Progenitor cell of endocrine pancreas (in vitro differentiated cells): ENCODE data around the gene C16orf96. TPM values are rescaled to one million over a fixed set of nuclear protein-coding genes. Genes with fewer than 3 reads are reported as not detected.

Experiments used
- DNase-seq: peaks from one replicate; pipeline ENCODE4 v3.0.0; 2021; ENCODE audit warnings: low spot score; ENCODE audit not compliant: unreplicated experiment
- H3K27ac Mint-ChIP-seq: 2 replicates; pipeline ENCODE4 v1.8.0; 2021; ENCODE audit warnings: mild to moderate bottlenecking, moderate library complexity, mixed read lengths
- H3K27me3 Mint-ChIP-seq: 2 replicates; pipeline ENCODE4 v1.8.0; 2021; ENCODE audit warnings: mixed read lengths
- H3K36me3 Mint-ChIP-seq: 2 replicates; pipeline ENCODE4 v1.8.0; 2022; ENCODE audit warnings: mixed read lengths; ENCODE audit not compliant: insufficient read depth
- H3K4me1 Mint-ChIP-seq: 2 replicates; pipeline ENCODE4 v1.8.0; 2021; ENCODE audit warnings: low read depth, mixed read lengths
- H3K4me3 Mint-ChIP-seq: 2 replicates; pipeline ENCODE4 v1.8.0; 2021; ENCODE audit warnings: low read depth, mild to moderate bottlenecking, moderate library complexity, mixed read lengths
- H3K9me3 Mint-ChIP-seq: 2 replicates; pipeline ENCODE4 v1.8.0; 2021; ENCODE audit warnings: low read depth, mixed read lengths
- total RNA-seq: library from RNA; stranded (reverse); gene quantifications from 2 replicates; pipeline ENCODE4 v1.2.1, GENCODE V29; 2021
- TF ChIP-seq, protein P1 (sequence below): fragments of 200-600 bp; sonication (generic); IDR thresholded peaks from one replicate; pipeline ENCODE4 v1.5.0; 2021; ENCODE audit warnings: antibody characterized with exemption, mild to moderate bottlenecking; ENCODE audit not compliant: unreplicated experiment

Gene C16orf96
- total RNA-seq, 1 donor from 2014 or later = 1.7 TPM

DNA sequence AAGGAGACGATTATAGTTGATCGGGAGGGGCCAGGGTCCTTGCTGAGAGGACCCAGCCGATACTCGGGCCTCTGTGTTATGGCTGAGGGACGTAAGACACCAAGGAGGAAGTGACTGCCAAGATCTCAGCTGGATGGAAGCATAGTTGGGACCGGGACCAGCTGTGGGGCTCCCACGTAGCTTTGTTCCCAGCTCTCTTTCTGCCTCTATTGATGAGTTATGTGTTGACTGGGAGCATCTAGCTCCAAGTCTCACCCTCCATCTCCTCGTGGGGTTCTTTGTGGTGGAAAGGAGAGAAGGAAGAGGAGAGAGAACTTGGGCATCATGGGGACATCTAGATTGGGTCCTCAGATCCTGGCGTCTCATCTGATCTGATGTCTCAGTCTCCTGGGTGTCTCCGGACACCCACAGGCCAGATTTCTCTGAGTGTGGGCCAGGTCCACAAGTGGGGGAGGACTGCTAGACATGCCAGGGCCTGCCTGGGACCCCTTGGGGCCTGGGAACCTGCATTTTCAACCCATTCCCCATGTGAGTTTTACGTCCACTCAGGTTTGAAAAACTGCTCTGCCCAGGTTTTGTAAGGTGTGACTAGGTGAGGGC lies 69.5 kb downstream of the C16orf96 start:
- peak overlapping the region; percentile 98 for H3K4me3 Mint-ChIP-seq
- H3K27ac Mint-ChIP-seq = peak overlapping the region; percentile 99
- DNase-seq = no peak
- H3K4me1 Mint-ChIP-seq = peaks cover 20% of the 10 kb centered on the region
- peaks cover 8% of the 10 kb centered on the region for H3K36me3 Mint-ChIP-seq
- TF ChIP-seq, protein P1, sequence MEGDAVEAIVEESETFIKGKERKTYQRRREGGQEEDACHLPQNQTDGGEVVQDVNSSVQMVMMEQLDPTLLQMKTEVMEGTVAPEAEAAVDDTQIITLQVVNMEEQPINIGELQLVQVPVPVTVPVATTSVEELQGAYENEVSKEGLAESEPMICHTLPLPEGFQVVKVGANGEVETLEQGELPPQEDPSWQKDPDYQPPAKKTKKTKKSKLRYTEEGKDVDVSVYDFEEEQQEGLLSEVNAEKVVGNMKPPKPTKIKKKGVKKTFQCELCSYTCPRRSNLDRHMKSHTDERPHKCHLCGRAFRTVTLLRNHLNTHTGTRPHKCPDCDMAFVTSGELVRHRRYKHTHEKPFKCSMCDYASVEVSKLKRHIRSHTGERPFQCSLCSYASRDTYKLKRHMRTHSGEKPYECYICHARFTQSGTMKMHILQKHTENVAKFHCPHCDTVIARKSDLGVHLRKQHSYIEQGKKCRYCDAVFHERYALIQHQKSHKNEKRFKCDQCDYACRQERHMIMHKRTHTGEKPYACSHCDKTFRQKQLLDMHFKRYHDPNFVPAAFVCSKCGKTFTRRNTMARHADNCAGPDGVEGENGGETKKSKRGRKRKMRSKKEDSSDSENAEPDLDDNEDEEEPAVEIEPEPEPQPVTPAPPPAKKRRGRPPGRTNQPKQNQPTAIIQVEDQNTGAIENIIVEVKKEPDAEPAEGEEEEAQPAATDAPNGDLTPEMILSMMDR = no peak
- no peaks in the 10 kb centered on the region for H3K27me3 Mint-ChIP-seq
- no peaks in the 10 kb centered on the region for H3K9me3 Mint-ChIP-seq

DNA sequence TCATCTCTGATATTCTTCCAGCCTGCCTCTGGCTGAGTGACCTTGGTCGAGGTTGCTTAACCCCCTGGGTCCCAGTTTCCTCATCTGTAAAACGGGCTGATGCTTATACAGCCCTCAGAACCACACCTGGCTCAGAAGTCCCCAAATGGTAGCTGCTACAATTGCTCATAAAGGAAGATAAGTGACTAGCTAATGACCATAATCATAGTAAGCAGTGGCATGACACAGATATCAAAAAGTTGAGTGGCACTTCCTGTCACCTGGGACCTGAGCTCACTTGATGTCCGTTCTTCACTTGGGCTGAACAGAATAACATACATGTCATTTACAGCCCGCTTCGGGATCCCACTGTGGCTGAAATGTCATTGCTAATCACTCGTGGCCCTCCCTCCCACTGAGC lies 70.3 kb downstream of the C16orf96 start:
- DNase-seq = no peak
- Mint-ChIP-seq H3K9me3 (peaks cover 5% of the 10 kb centered on the region), H3K36me3 (peaks cover 13% of the 10 kb centered on the region), H3K27ac (no peak overlapping the region), H3K4me3 (peak overlapping the region; percentile 98), H3K4me1 (peaks cover 17% of the 10 kb centered on the region), H3K27me3 (no peaks in the 10 kb centered on the region)
- TF ChIP-seq, protein P1 = no peak

DNA sequence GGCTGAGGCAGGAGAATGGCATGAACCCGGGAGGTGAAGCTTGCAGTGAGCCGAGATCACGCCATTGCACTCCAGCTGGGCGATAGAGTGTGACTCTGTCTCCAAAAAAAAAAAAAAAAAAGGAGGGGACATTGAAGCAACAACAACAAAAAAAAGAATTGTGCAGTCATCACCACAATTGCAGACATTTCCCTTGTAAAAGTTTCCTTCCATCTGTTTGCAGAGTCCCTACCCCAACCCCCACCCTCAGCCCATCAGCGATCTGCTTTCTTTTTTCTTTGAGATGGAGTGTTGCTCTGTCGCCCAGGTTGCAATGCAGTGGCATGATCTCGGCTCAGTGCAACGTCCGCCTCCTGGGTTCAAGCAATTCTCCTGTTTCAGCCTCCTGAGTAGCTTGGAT lies 72.1 kb downstream of the C16orf96 start:
- H3K9me3 Mint-ChIP-seq = peaks cover 6% of the 10 kb centered on the region
- no peak for DNase-seq
- H3K4me3 Mint-ChIP-seq = no peak overlapping the region
- peak overlapping the region; percentile 37 for H3K27ac Mint-ChIP-seq
- peaks cover 18% of the 10 kb centered on the region for H3K36me3 Mint-ChIP-seq
- no peaks in the 10 kb centered on the region for H3K27me3 Mint-ChIP-seq
- H3K4me1 Mint-ChIP-seq = peaks cover 16% of the 10 kb centered on the region
- TF ChIP-seq, protein P1 = no peak

DNA sequence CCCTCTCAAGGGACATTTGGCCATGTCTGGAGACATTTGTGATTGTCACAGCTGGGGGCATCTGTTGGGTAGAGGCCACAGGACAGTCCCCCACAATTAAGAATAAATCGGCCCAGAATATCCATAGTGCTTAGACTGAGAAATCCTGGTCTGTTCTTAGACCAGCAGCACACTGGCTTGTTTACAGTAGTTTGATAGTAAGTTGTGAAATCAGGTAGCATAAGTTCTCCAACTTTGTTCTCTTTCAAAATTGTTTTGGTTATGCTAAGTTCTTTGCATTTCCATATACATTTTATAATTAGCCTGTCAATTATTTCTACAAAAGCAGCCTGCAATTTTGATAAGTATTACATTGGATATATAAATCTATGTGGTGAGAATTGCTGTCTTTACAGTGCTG lies 75.3 kb downstream of the C16orf96 start:
- H3K36me3 Mint-ChIP-seq = peaks cover 20% of the 10 kb centered on the region
- H3K27me3 Mint-ChIP-seq = no peaks in the 10 kb centered on the region
- TF ChIP-seq, protein P1 = no peak
- H3K9me3 Mint-ChIP-seq = peaks cover 6% of the 10 kb centered on the region
- no peak overlapping the region for H3K27ac Mint-ChIP-seq
- no peak for DNase-seq
- H3K4me1 Mint-ChIP-seq = peaks cover 5% of the 10 kb centered on the region
- no peak overlapping the region for H3K4me3 Mint-ChIP-seq

DNA sequence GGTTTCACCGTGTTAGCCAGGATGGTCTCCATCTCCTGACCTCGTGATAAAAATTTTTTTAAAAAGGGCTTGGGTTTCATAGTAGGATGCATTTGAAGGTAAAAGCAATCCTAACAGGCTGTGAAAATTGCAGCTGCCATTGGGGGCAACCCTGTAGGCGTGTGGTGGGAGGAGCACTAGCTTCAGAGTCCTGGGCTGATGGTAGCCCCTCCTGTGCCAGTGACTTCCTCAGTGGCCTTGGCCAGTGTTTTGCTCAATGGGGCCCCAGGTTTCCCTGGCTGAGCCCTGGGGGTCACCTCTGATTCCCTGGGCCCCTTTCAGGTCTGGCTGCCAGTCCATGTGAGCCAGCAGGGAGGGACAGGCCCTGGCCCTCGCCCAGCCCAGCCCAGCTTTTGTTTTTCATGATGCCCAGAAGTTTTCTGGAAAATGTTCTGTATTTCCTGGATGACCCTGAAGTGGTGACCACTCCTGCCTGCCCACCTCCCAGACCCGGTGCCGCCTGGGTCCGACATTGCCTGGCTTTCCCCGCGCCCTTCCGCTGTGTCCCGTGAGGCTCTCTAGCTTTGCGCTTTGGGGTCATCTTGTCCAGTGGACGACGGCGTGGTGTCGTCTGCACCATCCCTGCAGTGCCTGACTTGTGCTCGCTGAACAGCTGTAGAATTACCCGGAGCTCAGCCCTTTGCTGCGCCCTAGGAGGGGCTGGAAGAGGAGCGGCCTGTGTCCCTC lies 77.9 kb downstream of the C16orf96 start:
- H3K4me3 Mint-ChIP-seq = no peak overlapping the region
- no peak for DNase-seq

More for the DNA sequence above, 77.9 kb downstream of the C16orf96 start:
- Mint-ChIP-seq H3K4me1 (no peaks in the 10 kb centered on the region), H3K27ac (no peak overlapping the region), H3K27me3 (no peaks in the 10 kb centered on the region), H3K36me3 (peaks cover 19% of the 10 kb centered on the region), H3K9me3 (peaks cover 6% of the 10 kb centered on the region)
- TF ChIP-seq, protein P1 = no peak
